ENCODE results near the gene AKR1C1.
"Not testable (repeated sequence)": the region's sequence is repeated elsewhere in the genome, so short reads cannot be mapped to it uniquely, and the experiment has no call there.

Gene AKR1C1

DNA sequence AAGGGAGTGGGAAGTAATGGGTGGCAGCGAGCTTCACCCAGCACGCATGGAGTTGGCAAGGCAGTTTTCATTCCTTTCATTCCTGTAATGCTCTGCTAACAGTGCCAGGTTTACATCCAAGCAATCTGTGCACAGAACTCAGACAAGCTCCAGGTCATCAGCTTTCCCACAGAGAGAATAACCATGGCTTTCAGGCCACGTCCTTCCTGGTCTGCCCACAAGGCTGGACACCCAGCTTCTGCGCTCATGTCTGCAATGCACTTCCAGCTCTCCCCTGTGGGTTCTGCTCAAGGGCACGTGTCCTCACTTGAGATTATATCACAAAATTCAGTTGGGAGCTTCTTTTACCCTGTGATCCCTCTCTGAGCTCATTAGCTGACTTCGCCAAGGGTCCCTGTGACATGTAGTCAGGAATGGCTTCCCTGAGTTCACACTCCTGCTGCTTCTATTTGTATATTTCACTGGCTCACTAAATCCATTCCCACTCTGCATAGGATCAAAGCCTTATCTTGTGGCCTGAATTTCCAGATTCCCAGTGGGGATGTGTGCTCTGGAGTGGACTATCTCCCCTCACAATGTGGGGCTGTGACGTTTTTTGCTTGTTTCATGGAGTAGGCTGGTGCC lies 21.9 kb downstream of the AKR1C1 start:
- Histone ChIP-seq H3K27ac (ENCODE audit: insufficient read depth in 1 of 2, low read depth in 1 of 2, low read length in 2 of 2, poor library complexity in 1 of 2, severe bottlenecking in 2 of 2) (no peak overlapping the region), H3K4me1 (ENCODE audit: control extremely low read depth in 1 of 4, control insufficient read depth in 4 of 4, insufficient read depth in 4 of 4, low read length in 3 of 4) (peaks cover 0 to 8% (median 6%) of the 10 kb centered on the region in 4 experiments), H3K27me3 (replicated peaks in 2 of 5; ENCODE audit: control insufficient read depth in 4 of 5, insufficient read depth in 5 of 5, low read length in 4 of 5) (no peaks in the 10 kb centered on the region), H3K9me3 (ENCODE audit: control extremely low read depth in 1 of 5, control insufficient read depth in 4 of 5, insufficient read depth in 2 of 5, low read depth in 1 of 5, low read length in 4 of 5) (no peaks in the 10 kb centered on the region), H3K36me3 (ENCODE audit: control insufficient read depth in 4 of 4, insufficient read depth in 4 of 4, low read length in 3 of 4) (no peaks in the 10 kb centered on the region), H3K4me3 (ENCODE audit: control insufficient read depth in 1 of 7, extremely low read depth in 1 of 7, insufficient read depth in 4 of 7, low read depth in 2 of 7, low read length in 6 of 7) (no peak overlapping the region)
- 79% methylated on average over 6 of the region's 7 CpGs for WGBS (ENCODE audit: insufficient coverage)
- POLR2A ChIA-PET: no interaction called here
- CTCF ChIA-PET: interaction anchor here (1.4 to 5.4 kb wide), 4 partner anchors 102 to 447 kb away, joined by 3 to 79 read pairs (median 4); no protein-coding TSS in a partner anchor
- no peak for DNase-seq

DNA sequence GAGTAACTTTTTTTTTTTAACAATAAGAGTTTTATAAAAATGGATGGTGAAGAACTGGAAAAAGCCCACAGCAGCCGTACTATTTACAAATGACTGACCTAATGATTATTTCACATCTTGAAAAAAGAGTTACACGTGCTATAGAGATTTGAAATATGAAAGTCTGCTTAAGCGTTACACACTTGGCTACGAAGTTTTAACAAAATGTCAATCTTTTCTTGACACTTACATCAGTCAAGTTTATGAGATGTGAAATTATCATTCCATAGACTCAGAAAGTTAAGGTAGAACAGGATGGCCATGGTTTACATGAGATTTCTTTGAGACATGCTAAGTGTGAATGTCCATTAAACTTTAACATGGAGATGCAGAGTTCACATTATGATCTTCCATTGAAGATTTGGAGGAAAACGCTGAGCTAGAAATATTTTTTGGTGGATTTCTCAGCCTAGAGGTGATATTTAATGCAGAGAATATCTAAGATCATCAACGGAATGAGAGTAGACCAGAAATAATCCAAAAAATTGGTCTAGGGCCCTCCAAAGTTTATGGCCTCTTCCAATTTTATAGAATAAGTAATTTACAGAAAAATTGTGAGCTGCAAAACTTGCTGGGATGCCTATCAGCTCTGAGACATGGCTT lies 24.9 kb downstream of the AKR1C1 start:
- POLR2A ChIA-PET; H3K4me3 ChIP-seq (ENCODE audit: control insufficient read depth in 1 of 7, extremely low read depth in 1 of 7, insufficient read depth in 4 of 7, low read depth in 2 of 7, low read length in 6 of 7); H3K4me1 ChIP-seq (ENCODE audit: control extremely low read depth in 1 of 4, control insufficient read depth in 4 of 4, insufficient read depth in 4 of 4, low read length in 3 of 4); H3K27ac ChIP-seq (ENCODE audit: insufficient read depth in 1 of 2, low read depth in 1 of 2, low read length in 2 of 2, poor library complexity in 1 of 2, severe bottlenecking in 2 of 2); DNase-seq; H3K27me3 ChIP-seq (replicated peaks in 2 of 5; ENCODE audit: control insufficient read depth in 4 of 5, insufficient read depth in 5 of 5, low read length in 4 of 5); H3K9me3 ChIP-seq (ENCODE audit: control extremely low read depth in 1 of 5, control insufficient read depth in 4 of 5, insufficient read depth in 2 of 5, low read depth in 1 of 5, low read length in 4 of 5); H3K36me3 ChIP-seq (ENCODE audit: control insufficient read depth in 4 of 4, insufficient read depth in 4 of 4, low read length in 3 of 4): not testable (repeated sequence)
- CTCF ChIA-PET: interaction anchor here (1.3 kb wide), 1 partner anchor 139 kb away, joined by 3 read pairs; no protein-coding TSS in a partner anchor
- WGBS (ENCODE audit: insufficient coverage): no CpG with 5 or more reads among the region's 6 CpGs

DNA sequence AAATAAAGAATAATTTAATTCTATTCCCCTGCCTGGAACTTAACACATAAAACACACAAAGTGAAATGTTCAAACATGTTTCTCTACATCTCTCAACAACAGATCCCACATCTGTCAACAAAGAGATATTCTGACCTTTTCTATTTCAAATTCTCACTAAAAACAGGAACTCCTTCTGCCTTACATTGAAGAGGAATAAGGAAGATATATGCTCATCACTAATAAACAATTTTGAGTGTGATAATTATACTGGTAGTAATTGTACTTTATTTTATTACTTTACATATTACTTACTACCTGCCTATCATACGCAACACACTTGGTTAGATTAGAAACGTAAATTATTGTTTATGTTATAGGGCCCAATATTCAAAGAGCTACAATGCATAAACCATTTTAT lies 27.0 kb downstream of the AKR1C1 start:
- CTCF ChIA-PET: no interaction called here
- no peaks in the 10 kb centered on the region for H3K27me3 ChIP-seq (replicated peaks in 2 of 5; ENCODE audit: control insufficient read depth in 4 of 5, insufficient read depth in 5 of 5, low read length in 4 of 5)
- H3K9me3 ChIP-seq (ENCODE audit: control extremely low read depth in 1 of 5, control insufficient read depth in 4 of 5, insufficient read depth in 2 of 5, low read depth in 1 of 5, low read length in 4 of 5): no peaks in the 10 kb centered on the region
- H3K27ac ChIP-seq (ENCODE audit: insufficient read depth in 1 of 2, low read depth in 1 of 2, low read length in 2 of 2, poor library complexity in 1 of 2, severe bottlenecking in 2 of 2): no peak overlapping the region
- DNase-seq: no peak
- no CpG with 5 or more reads among the region's 2 CpGs for WGBS (ENCODE audit: insufficient coverage)
- H3K4me1 ChIP-seq (ENCODE audit: control extremely low read depth in 1 of 4, control insufficient read depth in 4 of 4, insufficient read depth in 4 of 4, low read length in 3 of 4): no peaks in the 10 kb centered on the region
- no peak overlapping the region for H3K4me3 ChIP-seq (ENCODE audit: control insufficient read depth in 1 of 7, extremely low read depth in 1 of 7, insufficient read depth in 4 of 7, low read depth in 2 of 7, low read length in 6 of 7)
- POLR2A ChIA-PET: no interaction called here
- no peaks in the 10 kb centered on the region for H3K36me3 ChIP-seq (ENCODE audit: control insufficient read depth in 4 of 4, insufficient read depth in 4 of 4, low read length in 3 of 4)

DNA sequence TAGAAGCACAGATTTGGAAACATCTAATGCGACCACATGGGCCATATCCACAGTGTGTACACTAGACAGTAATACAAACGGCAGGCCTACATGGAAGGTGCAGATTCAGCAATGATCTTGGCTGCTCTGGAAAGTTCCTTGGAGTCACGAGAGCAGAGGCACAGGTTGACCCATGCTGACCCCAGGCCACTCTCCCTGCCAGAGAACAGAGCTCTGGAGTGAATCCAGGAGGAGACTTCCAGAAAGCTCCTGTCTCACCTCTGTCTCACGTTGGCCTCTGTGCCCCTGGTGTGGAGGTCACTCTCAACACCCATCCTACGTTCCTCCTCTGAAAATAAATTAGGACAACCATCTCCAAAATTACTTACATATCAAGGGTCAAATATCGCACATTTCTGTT lies 28.2 kb downstream of the AKR1C1 start:
- POLR2A ChIA-PET; H3K27ac ChIP-seq (ENCODE audit: insufficient read depth in 1 of 2, low read depth in 1 of 2, low read length in 2 of 2, poor library complexity in 1 of 2, severe bottlenecking in 2 of 2); CTCF ChIA-PET: not testable (repeated sequence)

DNA sequence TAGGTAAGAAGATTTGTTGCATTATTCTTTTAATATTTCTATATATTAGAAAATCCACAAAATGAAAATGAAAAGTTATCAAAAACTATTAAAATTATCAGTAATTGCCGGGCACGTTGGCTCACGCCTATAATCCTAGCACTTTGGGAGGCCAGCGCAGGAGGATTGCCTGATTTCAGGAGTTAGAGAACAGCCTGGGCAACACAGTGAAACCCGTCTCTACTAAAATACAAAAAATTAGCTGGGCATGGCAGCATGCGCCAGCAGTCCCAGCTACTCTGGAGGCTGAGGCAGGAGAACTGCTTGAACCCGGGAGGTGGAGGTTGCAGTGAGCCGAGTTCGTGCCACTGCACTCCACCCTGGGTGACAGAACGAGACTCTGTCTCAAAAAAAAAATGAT lies 29.3 kb downstream of the AKR1C1 start:
- H3K27ac ChIP-seq (ENCODE audit: insufficient read depth in 1 of 2, low read depth in 1 of 2, low read length in 2 of 2, poor library complexity in 1 of 2, severe bottlenecking in 2 of 2); H3K4me3 ChIP-seq (ENCODE audit: control insufficient read depth in 1 of 7, extremely low read depth in 1 of 7, insufficient read depth in 4 of 7, low read depth in 2 of 7, low read length in 6 of 7); CTCF ChIA-PET; POLR2A ChIA-PET; H3K27me3 ChIP-seq (replicated peaks in 2 of 5; ENCODE audit: control insufficient read depth in 4 of 5, insufficient read depth in 5 of 5, low read length in 4 of 5); H3K9me3 ChIP-seq (ENCODE audit: control extremely low read depth in 1 of 5, control insufficient read depth in 4 of 5, insufficient read depth in 2 of 5, low read depth in 1 of 5, low read length in 4 of 5); H3K36me3 ChIP-seq (ENCODE audit: control insufficient read depth in 4 of 4, insufficient read depth in 4 of 4, low read length in 3 of 4); DNase-seq; H3K4me1 ChIP-seq (ENCODE audit: control extremely low read depth in 1 of 4, control insufficient read depth in 4 of 4, insufficient read depth in 4 of 4, low read length in 3 of 4): not testable (repeated sequence)
- WGBS (ENCODE audit: insufficient coverage): over 99% methylated on average over 8 of the region's 10 CpGs

More for the DNA sequence above, 28.2 kb downstream of the AKR1C1 start:
- no CpG with 5 or more reads among the region's 6 CpGs for WGBS (ENCODE audit: insufficient coverage)
- not testable (repeated sequence) for DNase-seq; H3K4me1 ChIP-seq (ENCODE audit: control extremely low read depth in 1 of 4, control insufficient read depth in 4 of 4, insufficient read depth in 4 of 4, low read length in 3 of 4); H3K9me3 ChIP-seq (ENCODE audit: control extremely low read depth in 1 of 5, control insufficient read depth in 4 of 5, insufficient read depth in 2 of 5, low read depth in 1 of 5, low read length in 4 of 5); H3K27me3 ChIP-seq (replicated peaks in 2 of 5; ENCODE audit: control insufficient read depth in 4 of 5, insufficient read depth in 5 of 5, low read length in 4 of 5); H3K36me3 ChIP-seq (ENCODE audit: control insufficient read depth in 4 of 4, insufficient read depth in 4 of 4, low read length in 3 of 4); H3K4me3 ChIP-seq (ENCODE audit: control insufficient read depth in 1 of 7, extremely low read depth in 1 of 7, insufficient read depth in 4 of 7, low read depth in 2 of 7, low read length in 6 of 7)

DNA sequence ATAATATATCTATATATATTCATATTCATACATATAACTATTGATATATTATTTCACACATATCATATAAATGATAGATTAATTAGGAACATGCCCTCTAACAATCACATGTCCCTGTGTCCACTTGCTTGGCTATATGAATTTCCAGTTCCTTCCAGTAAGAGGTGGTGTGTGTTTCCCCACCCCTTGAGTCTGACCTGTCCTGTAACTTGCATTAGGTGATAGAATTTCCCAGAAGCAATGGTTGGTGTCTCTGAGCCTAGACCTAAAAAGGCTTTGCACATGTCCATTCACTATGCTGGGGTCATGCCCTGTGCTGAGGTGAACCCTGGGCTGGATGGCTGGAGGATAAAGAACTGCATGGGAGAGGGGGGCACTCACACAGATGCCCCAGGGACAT lies 31.0 kb downstream of the AKR1C1 start:
- H3K4me1 ChIP-seq (ENCODE audit: control extremely low read depth in 1 of 4, control insufficient read depth in 4 of 4, insufficient read depth in 4 of 4, low read length in 3 of 4); POLR2A ChIA-PET; H3K4me3 ChIP-seq (ENCODE audit: control insufficient read depth in 1 of 7, extremely low read depth in 1 of 7, insufficient read depth in 4 of 7, low read depth in 2 of 7, low read length in 6 of 7); H3K27ac ChIP-seq (ENCODE audit: insufficient read depth in 1 of 2, low read depth in 1 of 2, low read length in 2 of 2, poor library complexity in 1 of 2, severe bottlenecking in 2 of 2); H3K36me3 ChIP-seq (ENCODE audit: control insufficient read depth in 4 of 4, insufficient read depth in 4 of 4, low read length in 3 of 4); H3K9me3 ChIP-seq (ENCODE audit: control extremely low read depth in 1 of 5, control insufficient read depth in 4 of 5, insufficient read depth in 2 of 5, low read depth in 1 of 5, low read length in 4 of 5); CTCF ChIA-PET; DNase-seq; H3K27me3 ChIP-seq (replicated peaks in 2 of 5; ENCODE audit: control insufficient read depth in 4 of 5, insufficient read depth in 5 of 5, low read length in 4 of 5): not testable (repeated sequence)

DNA sequence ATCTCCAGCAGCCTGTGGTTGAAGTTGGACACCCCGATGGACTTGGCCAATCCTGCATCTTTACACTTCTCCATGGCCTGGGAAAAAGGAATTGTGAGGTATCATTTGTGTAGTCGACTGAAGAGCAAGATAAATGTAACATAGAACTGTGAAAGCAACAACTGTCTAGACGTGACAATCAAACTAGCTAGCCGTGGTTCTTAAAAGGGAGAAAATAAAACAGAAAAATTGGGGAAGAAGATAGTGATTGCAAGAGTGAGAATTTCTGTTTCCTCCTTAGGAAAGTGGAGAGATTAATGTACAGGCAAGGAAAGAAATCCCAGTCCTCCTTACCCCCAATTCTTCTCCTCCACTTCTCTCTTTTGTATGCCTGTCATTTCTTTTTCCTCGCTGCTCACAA lies 35.5 kb downstream of the AKR1C1 start:
- no peaks in the 10 kb centered on the region for H3K27me3 ChIP-seq (replicated peaks in 2 of 5; ENCODE audit: control insufficient read depth in 4 of 5, insufficient read depth in 5 of 5, low read length in 4 of 5)
- no peaks in the 10 kb centered on the region for H3K9me3 ChIP-seq (ENCODE audit: control extremely low read depth in 1 of 5, control insufficient read depth in 4 of 5, insufficient read depth in 2 of 5, low read depth in 1 of 5, low read length in 4 of 5)
- DNase-seq: no peak
- no peak overlapping the region for H3K4me3 ChIP-seq (ENCODE audit: control insufficient read depth in 1 of 7, extremely low read depth in 1 of 7, insufficient read depth in 4 of 7, low read depth in 2 of 7, low read length in 6 of 7)
- no peaks in the 10 kb centered on the region for H3K36me3 ChIP-seq (ENCODE audit: control insufficient read depth in 4 of 4, insufficient read depth in 4 of 4, low read length in 3 of 4)
- CTCF ChIA-PET: no interaction called here
- H3K4me1 ChIP-seq (ENCODE audit: control extremely low read depth in 1 of 4, control insufficient read depth in 4 of 4, insufficient read depth in 4 of 4, low read length in 3 of 4): no peaks in the 10 kb centered on the region
- POLR2A ChIA-PET: no interaction called here
- WGBS (ENCODE audit: insufficient coverage): 93% methylated on average over 2 of the region's 5 CpGs
- H3K27ac ChIP-seq (ENCODE audit: insufficient read depth in 1 of 2, low read depth in 1 of 2, low read length in 2 of 2, poor library complexity in 1 of 2, severe bottlenecking in 2 of 2): no peak overlapping the region
